GM21717 (cell line): ENCODE results near the gene MOB2.
"Not testable (repeated sequence)": the region's sequence is repeated elsewhere in the genome, so short reads cannot be mapped to it uniquely, and the experiment has no call there.

ENCODE experiments used
- ATAC-seq: cut with Tn5 transposase; IDR thresholded peaks from one replicate; pipeline ENCODE4 v1.9.1; 2021; ENCODE audit warnings: mild to moderate bottlenecking, moderate library complexity; ENCODE audit not compliant: unreplicated experiment

Gene MOB2

DNA sequence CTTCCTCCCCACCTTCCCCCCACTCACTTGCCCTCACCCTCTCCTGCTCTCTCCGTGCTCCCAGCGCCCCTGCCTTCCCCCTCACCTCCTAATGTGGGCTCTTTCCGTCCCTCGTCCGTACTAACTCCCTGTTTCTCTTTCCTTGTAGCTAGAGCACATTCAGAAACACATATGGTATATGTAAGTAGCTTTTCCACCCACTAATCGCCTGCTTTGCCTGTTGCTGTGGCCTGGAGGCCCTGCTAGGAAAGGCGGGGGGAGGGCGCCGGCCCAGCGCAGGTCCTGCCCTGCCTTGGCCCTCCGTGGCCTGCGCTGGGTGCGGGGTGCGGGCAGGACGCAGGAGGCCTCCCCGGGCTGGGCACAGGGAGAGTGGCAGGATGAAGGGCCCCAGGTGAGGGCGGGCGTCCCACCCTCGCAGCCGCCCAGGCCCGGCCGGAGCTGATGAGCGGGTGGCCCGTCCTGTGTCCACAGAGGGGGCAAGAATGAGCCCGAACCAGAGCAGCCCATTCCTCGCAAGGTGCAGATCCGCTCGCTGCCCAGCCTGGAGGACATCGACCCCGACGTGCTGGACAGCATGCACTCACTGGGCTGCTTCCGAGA is 41.7 kb downstream of the MOB2 start:
- no peak for ATAC-seq

DNA sequence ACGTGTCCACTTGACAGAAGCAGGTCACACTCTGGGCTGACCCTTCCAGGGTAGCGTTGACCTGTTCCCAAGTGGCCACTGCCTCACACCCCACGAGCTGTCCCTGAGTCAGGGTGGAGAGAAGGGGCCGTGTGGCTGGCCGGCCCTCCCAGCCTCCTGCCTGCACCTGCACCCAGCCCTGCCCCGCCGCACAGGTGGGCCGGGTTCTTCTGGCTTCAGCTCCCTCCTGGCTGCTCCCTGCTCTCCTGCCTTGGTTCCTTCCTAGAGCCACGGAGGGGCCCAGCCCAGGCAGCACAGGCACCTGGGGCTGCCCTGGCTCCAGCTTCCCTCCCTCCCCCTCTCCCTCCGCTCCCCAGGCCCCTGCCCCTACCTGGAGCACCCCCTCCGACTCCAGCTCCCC is 42.3 kb downstream of the MOB2 start:
- no peak for ATAC-seq

DNA sequence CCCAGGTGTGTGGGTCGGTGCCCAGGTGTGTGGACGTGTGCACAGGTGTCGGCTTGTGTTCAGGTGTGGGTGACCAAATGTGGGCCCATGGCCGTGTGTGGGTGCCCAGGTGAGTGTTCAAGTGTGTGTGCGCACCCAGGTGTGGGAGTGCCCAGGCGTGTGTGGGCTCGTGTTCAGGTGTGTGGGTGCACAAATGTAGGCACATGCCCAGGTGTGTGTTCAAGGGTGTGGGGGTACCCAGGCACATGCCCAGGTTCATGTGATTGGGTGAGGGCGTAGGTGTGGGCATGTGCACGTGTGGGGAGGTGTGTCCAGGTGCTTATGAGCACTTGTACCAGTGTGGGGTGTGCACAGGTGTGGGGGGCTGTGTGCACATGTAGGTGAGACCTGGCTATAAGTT is 42.8 kb downstream of the MOB2 start:
- no peak for ATAC-seq

DNA sequence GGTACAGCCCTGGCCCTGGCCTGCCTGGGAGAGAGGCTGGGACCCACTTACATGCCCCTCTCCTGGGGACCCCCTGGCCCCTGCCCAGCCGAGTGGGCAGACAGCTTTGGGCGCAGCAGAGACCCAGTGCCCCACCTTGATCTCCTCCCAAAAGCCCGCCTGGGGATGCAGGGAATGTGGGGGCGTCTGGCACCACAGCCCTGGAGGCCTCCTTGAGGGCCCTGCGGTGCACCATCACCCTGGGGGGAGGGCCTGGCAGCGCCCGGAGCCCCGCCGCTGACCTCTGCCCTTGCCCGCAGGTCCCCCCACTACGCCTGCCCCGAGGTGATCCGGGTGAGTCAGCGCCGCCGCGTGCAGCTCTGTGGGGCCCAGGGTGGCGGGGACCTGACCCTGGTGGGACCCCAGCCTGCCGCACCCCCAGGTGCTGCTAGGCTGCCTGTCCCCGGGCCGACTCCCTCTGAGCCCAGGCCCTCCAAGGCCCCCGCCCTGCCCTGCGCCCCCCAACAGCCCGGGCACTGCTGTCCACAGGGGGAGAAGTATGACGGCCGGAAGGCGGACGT is 43.7 kb downstream of the MOB2 start:
- no peak for ATAC-seq

DNA sequence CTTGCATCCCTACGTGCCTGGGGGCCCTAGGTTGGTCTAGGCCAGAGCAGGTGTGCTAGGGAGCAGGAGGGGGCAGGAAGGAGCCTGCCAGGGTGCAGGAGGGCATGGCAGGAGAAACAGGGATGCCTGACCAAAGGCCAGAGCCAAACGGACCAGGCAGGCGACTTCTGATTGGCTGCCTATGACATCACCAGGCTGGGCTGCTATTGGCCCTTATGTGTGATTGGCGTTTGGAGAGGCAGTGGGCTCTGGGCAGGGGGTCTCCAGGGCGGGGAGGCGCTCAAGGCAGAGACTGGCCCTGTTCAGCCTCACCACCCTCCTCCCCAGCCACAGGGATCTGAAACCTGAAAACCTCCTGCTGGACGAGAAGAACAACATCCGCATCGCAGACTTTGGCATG is 44.4 kb downstream of the MOB2 start:
- no peak for ATAC-seq

DNA sequence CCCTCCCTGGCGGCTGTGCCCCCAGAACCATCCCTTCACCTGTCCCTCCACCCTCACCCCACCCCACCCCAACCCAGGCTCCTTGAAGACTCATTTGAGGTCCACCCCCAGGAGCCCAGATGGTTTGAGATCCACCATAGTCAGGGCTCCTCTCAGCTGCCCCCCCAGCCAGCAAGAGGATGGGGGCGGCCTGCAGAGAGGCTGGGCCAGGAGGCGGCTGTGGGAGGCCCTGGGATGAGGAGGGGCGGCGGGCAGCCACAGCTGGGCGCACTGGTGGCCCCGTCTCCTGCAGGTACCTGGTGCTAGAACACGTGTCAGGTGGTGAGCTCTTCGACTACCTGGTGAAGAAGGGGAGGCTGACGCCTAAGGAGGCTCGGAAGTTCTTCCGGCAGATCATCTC is 46.1 kb downstream of the MOB2 start:
- no peak for ATAC-seq

DNA sequence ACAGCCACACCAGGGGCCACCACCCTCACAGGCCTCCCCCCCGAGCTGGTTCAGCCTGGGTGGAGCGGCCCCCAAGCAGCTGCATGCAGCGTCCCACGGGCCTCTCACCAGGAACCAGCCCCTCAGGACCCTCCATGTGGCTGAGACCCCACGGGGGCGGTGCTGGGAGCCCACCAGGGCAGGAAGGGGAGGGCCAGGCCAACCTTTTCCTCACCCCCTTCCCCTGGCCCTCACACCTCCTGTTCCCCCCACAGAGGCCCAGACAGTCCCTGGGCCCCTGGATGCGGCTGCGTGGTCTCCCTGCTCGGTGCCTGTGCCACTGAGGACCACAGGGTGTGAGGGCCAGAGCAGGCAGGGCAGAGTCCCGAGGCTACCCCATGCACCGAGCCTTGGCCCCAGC is 46.5 kb downstream of the MOB2 start:
- no peak for ATAC-seq

DNA sequence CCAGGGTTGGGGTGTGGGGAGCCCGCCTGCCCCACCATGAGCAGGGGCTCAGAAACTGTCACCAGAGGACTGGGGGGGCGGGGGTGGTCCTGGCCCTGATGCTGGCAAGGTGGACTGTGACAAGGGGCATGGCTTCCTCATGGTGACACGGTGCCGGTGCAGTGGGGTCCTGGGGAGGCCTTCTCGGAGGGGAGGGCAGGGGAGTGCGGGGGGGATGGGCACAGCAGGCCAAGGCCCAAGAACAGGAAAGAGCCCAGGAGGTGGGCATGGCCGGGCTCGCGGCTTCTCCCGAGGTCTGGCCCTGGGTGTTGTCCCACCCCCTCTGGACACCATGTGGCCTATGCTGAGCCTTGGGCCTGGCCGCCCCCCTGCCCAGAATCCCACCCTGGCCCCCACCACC is 47.2 kb downstream of the MOB2 start:
- no peak for ATAC-seq

DNA sequence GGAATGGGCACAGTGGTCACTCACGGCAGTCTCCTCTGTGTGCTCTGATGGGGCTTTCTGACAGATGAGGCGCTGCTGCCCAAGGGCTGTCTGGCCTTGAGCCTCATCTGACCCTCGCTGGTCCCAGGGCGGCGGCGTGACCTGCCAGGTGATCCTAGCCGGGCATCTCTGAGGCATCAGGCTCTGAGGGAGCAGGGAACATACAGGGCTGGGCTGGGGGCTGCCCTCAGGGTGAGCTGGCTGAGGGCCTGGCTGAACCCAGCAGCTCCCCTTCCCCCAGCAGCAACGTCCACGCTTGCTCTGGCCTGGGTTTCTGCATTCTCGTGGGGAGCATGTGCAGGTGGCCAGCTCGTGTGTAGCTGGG is 47.6 kb downstream of the MOB2 start:
- ATAC-seq = no peak

DNA sequence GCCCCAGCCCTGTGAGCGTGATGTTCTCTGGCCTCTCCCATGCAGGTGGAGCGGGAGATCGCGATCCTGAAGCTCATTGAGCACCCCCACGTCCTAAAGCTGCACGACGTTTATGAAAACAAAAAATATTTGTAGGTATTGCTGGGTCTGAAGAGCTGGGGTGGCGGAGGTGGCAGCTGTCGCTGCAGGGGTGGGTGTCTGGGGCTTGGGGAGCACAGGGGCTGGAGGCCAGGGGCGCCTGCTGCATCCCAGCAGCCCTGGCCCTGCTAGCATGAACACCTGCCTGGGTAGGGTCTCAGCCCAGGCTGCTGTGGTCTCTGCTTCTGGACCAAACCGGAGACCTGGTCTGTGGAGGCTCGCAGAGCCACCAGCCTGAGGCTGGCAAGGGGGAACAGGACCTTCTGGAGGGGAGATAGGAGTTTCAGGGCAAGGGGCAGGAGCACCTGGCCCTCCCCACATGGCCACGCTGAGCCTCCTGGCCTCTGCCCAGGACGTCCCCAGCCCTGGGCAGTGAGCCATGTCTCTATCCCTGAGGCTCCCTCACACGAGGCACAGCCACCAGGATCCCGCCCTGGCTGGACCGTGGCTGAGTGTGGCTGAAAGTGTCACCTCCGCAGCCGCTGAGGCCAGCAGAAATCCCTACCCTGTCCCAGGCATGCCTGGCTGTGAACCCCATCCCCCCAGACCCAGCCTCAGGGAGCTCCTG is 48.2 kb downstream of the MOB2 start:
- ATAC-seq = no peak

DNA sequence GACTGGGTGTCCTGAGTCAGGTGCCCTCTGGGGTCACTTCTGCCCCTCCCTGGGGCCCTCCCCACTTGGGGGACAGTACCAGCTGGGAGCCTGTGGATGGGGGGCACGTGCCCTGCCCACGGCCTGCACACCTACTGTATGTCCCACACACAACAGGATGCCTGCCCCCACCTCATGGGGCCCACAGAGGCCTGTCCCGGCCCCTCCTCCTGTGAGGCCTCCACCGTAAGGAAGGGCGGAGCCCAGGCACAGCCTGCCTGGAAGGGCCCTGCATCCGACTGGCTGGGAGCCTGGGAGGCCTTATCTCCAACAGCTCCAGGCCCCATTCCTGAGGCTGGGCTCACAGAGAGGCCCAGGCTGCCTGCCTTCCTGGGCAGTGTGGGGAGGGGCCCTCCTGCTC is 49.1 kb downstream of the MOB2 start:
- ATAC-seq = no peak

DNA sequence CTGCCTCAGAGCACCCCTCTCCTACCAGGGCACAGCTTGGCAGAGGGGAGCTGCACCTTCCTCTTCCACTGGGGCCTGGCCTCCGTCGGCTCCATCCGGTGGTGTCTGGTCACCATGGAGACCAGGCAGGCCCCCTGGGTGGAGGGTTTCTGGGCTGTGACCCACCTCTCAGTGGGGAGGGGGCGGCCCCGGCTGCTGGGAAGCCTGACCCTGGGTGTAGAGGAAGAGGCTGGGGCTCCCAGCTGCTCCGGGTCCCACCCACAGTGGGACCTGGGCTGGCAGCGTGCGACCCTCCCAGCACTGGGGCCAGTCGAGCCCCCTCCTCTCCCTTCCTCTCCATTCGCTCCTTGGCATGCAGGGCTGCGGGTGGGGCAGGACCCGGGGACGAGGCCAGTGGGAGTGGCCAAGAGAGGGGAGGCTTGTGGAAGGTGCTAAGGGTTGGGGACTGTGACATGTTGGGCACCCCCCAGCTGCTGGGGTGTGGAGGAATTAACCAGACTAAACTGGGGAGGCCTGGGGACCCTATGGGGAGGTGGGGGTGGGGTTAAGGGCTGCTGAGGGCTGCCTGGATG is 50.0 kb downstream of the MOB2 start:
- no peak for ATAC-seq

DNA sequence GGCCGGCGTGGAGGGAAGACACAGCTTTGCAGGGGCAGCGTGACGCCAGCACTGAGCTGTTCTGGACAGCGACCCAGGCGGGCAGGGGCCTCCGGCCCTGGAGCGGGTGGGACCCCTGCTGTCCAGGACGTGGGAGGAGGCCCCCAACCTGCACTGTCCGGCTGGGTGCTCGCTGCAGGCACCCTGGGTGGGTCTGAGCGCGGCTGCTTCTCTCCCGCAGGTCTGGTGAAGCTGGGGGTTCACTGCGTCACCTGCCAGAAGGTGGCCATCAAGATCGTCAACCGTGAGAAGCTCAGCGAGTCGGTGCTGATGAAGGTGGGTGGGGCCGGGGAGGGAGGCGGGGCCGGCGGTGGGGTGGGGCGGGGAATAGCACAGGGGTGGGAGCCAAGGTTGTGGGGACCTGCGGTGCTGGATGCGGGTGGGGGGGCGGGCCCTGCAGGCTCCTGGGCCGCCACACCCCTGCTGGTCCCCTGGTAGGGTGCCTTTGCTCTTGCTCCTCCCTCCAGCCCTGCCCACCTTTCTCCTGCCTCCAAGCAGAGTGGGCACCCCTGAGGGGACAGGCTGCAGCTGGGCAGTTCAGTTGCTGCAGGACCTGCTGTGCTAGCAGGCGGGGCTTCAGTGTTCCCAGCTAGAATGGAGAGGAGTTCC is 50.6 kb downstream of the MOB2 start:
- no peak for ATAC-seq

DNA sequence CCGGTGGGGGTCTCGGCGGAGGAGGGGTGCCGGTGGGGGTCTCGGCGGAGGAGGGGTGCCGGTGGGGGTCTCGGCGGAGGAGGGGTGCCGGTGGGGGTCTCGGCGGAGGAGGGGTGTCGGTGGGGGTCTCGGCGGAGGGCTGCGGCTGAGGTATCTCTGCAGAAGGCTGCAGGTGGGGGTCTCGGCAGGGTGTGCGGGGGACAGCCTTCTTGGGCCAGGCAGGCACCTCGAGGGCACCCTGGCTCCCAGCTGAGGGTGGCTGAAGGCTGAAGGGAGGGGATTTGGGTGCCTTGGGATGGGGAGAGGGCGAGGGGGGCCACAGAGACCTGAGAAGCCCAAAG is 51.1 kb downstream of the MOB2 start:
- not testable (repeated sequence) for ATAC-seq

DNA sequence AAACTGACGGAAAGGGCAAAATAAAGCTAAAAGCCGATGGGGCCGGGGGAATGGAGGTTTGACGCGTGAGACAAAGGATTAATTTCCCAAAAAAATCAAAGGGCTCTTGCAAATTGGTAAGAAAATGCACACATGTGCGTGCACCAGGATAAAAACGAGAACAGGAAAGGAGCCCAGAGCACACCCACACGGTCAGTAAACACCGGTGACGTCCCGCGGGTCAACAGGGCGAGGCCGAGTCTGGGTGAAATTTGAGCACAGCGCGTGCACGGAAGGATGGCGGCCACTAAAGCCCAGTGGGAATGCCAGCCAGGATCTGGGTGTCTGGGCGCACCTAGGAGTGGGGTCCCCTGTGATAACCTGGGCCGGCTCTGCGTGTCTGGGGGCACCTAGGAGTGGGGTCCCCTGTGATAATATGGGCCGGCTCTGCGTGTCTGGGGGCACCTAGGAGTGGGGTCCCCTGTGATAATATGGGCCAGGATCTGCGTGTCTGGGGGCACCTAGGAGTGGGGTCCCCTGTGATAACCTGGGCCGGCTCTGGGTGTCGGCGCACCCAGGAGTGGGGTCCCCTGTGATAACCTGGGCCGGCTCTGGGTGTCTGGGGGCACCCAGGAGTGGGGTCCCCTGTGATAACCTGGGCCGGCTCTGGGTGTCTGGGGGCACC is 52.5 kb downstream of the MOB2 start:
- ATAC-seq = no peak

DNA sequence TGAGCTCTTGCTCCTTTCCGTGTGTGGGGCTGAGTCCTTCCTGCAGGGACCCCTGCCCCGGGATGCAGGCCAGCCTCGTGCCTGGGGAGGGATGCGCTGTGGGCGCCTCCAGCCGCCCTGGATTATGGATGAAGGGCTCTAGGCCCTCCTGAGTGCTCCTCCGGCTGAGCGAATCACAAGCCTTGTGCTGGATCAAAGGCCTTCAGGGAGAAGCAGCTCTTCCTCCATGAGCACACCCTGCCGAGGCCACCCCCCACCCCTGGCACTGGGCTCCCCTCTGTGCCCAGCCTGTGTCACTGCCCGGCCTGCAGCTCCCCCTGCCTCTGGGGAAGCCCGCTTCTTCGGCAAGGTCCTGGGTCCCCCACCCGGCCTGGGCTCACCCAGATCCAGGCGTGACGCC is 53.0 kb downstream of the MOB2 start:
- ATAC-seq = no peak

DNA sequence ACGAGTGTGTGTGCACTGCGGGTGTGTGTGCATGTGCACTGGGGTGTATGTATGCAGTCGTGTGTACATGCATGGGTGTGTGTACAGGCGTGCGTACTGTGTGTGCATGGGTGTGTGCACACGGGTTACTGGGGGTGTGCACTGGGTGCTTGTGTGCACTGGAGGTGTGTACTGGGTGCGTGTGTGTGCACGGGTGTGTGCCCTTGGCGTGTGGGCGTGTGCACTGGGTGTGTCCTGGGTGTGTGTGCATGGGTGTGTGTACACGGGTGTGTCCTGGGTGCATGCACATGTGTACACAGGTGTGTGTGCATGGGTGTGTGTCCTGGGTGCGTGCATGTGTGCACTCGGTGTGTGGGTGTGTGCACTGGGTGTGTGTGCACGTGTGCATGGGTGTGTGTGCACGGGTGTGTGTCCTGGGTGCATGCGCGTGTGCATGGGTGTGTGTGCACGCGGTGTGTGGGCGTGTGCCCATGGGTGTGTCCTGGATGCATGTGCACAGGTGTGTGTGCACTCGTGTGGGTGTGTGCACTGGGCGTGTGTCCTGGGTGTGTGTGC is 57.7 kb downstream of the MOB2 start:
- no peak for ATAC-seq

DNA sequence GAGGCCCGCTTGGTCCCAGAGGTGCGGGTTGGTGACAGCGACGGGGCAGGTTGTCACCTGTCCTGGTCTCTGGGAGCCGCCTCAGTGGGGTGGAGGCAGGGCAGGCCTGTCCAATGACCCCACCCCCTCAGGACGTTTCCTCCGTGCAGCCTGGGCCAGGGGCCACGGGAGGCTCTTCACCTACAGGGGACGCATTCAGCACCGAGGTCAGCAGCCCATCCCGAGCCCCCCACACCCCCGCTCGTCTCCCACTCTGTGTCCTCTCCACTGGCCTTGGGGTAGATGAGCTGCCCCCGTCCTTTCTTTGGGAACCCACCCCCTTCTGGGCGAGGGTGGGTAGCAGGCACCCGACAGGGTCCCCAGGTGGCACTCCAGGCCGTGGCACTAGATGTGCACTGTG is 61.1 kb downstream of the MOB2 start:
- no peak for ATAC-seq

DNA sequence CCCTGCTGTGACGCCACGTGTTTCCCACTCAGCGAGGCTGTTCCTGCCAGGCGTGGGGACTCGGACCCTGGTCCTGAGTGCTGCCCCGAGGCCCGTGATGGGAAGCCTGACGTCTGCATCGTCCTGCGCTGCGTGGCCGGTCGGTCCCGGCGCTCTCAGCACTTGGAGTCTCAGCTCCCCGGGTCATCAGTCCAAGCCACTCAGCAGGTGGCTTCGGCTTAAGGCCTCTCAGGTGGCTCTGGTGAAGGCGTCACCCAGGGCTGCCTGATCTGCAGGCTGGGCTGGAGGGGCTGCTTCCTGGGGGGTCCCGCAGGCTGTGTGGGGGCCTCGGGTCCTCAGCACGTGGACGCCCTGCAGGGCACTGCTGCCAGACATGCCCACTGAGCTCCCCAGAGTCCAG is 61.6 kb downstream of the MOB2 start:
- no peak for ATAC-seq

DNA sequence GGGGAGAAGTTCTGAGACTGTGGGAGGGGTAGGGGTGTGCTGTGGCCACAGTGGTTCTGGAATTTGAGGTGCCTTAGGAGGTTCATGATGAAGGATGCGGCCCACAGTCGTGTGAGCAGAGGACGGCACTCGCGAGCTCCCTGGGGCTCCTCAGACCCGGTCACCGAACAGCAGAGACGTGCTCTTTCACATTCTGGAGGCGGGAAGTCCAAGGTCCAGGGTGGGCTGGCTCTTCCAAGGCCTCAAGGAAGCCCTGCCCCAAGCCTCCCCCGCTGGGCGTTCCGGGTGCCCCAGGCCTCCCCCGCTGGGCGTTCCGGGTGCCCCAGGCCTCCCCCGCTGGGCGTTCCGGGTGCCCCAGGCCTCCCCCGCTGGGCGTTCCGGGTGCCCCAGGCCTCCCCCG is 63.2 kb downstream of the MOB2 start:
- ATAC-seq = not testable (repeated sequence)

DNA sequence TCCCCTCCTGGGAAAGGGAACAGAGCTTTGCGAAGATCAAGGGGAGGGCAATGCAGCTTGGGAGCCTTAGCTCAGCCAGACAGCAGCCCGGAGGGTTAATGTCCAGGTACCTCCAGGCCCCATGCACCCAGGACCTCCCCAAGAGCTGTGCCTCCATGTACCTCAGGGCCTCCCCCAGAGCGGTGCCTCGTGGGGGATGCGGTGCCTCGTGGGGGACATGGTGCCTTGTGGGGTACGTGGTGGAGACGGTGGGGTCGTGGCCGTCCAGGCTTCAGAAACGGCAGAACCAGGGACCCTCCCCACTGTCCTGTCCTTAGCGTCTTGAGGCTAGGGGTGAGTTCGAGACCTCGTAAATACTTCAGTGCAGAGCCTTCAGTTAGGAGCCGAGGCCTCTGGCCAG is 63.6 kb downstream of the MOB2 start:
- ATAC-seq = no peak
